ENCODE results near the gene ZNF280C.
"Not testable (repeated sequence)": the region's sequence is repeated elsewhere in the genome, so short reads cannot be mapped to it uniquely, and the experiment has no call there.

The ZNF280C gene

GRCh38 chrX:130268449-130269170 is at the start of gene ZNF280C:
TSS of gene ZNF280C (minus strand) at chrX:130268899. CDS start at chrX:130260449, 8,450 bp downstream.
- peak; percentile 94 for DNase-seq

- no peak for DNase-seq
Measured at GRCh38 chrX:130304587-130305368, 36.1 kb upstream of the ZNF280C start.

- no peak for DNase-seq
Measured at GRCh38 chrX:130301977-130302376, 33.3 kb upstream of the ZNF280C start.

GRCh38 chrX:130301405-130301804 is 32.7 kb upstream of the ZNF280C start:
- DNase-seq: no peak

GRCh38 chrX:130300010-130300282 is 31.2 kb upstream of the ZNF280C start:
- DNase-seq: no peak

GRCh38 chrX:130299279-130300009 is 30.7 kb upstream of the ZNF280C start:
- DNase-seq: no peak

GRCh38 chrX:130296743-130297142 is 28.0 kb upstream of the ZNF280C start:
- DNase-seq: no peak

GRCh38 chrX:130296297-130296678 is 27.6 kb upstream of the ZNF280C start:
- no peak for DNase-seq

- DNase-seq: no peak
Measured at GRCh38 chrX:130295519-130296296, 27.0 kb upstream of the ZNF280C start.

- DNase-seq: no peak
Measured at GRCh38 chrX:130287071-130287770, 18.5 kb upstream of the ZNF280C start.

- no peak for DNase-seq
Measured at GRCh38 chrX:130285710-130286109, 17.0 kb upstream of the ZNF280C start.

- DNase-seq: no peak
Measured at GRCh38 chrX:130285069-130285620, 16.4 kb upstream of the ZNF280C start.

- DNase-seq: no peak
Measured at GRCh38 chrX:130282151-130282550, 13.5 kb upstream of the ZNF280C start.

- no peak for DNase-seq
Measured at GRCh38 chrX:130280901-130281300, 12.2 kb upstream of the ZNF280C start.

GRCh38 chrX:130272253-130272652 is 3.6 kb upstream of the ZNF280C start:
- DNase-seq: not testable (repeated sequence)

- not testable (repeated sequence) for DNase-seq
Measured at GRCh38 chrX:130269391-130269790, 692 bp upstream of the ZNF280C start.

- no peak for DNase-seq
Measured at GRCh38 chrX:130267956-130268448, 697 bp downstream of the ZNF280C start.

- DNase-seq: no peak
Measured at GRCh38 chrX:130264573-130264972, 4.1 kb downstream of the ZNF280C start.

- DNase-seq: no peak
Measured at GRCh38 chrX:130263016-130263415, 5.7 kb downstream of the ZNF280C start.

- DNase-seq: no peak
Measured at GRCh38 chrX:130262231-130262630, 6.5 kb downstream of the ZNF280C start.

GRCh38 chrX:130261296-130261893 is 7.3 kb downstream of the ZNF280C start:
- DNase-seq: no peak

Data from activated CD8-positive, alpha-beta memory T cell treated with anti-CD3 and anti-CD28 coated beads, Interleukin-2, amount 50 U/mL, for 48 hours (primary cell).